GM12878 (cell line): ENCODE results near the gene KLHL24. TPM values are rescaled to one million over a fixed set of nuclear protein-coding genes. Genes with fewer than 3 reads are reported as not detected.

ENCODE experiments used
- ATAC-seq: fragments of 200-7000 bp; cut with Tn5 transposase; 3 replicates; pipeline ENCODE4 v1.9.1; 2020; ENCODE audit warnings: mild to moderate bottlenecking, moderate library complexity
- BruUV-seq: library from RNA; stranded (reverse); fragments of 400-500 nt; replicated peaks from 2 replicates; lab custom pipeline; 2021; lab: Mats Ljungman, UMichigan
- CTCF ChIA-PET: fragments of 300-600 bp; sonication (Branson Sonifier 250); formaldehyde crosslinking; extraction: SDS; loops from one replicate; lab custom pipeline; 2021; ENCODE audit warnings: inconsistent platforms; lab: Yijun Ruan, JAX
- POLR2A ChIA-PET: fragments of 350-600 bp; formaldehyde crosslinking; extraction: SDS; loops from one replicate; lab custom pipeline; 2021; ENCODE audit warnings: inconsistent platforms; lab: Charles Lee
- RAD21 ChIA-PET: fragments of 300-600 bp; sonication (Branson Sonifier 250); formaldehyde crosslinking; loops from one replicate; lab custom pipeline; 2023; ENCODE audit warnings: antibody characterized with exemption; ENCODE audit not compliant: unreplicated experiment; lab: Charles Lee
- SMC1A ChIA-PET: fragments of 300-600 bp; sonication (Branson Sonifier 250); formaldehyde crosslinking; loops from one replicate; lab custom pipeline; 2023; ENCODE audit not compliant: unreplicated experiment, uncharacterized antibody; lab: Charles Lee
- DNase-seq: peaks from one replicate; pipeline ENCODE4 v3.0.0-alpha.2; 2011; ENCODE audit warnings: low read depth, low spot score
- FAIRE-seq: peaks from 3 replicates; lab custom pipeline; 2011; peaks lifted over from hg19 to GRCh38; lab: Jason Lieb, UNC
- H2AFZ ChIP-seq: 2 replicates; pipeline ENCODE4 v1.6.0; 2011; ENCODE audit warnings: low read depth, low read length, control low read depth; ENCODE audit not compliant: control insufficient read depth
- H3K27ac ChIP-seq: 2 replicates; pipeline ENCODE4 v1.5.1; 2011; ENCODE audit warnings: control low read depth; ENCODE audit not compliant: control insufficient read depth, insufficient read depth
- H3K27me3 ChIP-seq, 2 experiments: replicated peaks in 1 of 2; 2 replicates each; pipeline versions ENCODE4 v1.6.0 to v1.6.1; 2011; ENCODE audit warnings: low read length in 1 of 2; ENCODE audit not compliant: control insufficient read depth in 2 of 2, insufficient read depth in 2 of 2
- H3K36me3 ChIP-seq, 2 experiments: 2 replicates each; pipeline ENCODE4 v1.5.1; 2011; ENCODE audit warnings: low read length in 1 of 2; ENCODE audit not compliant: control insufficient read depth in 2 of 2, insufficient read depth in 2 of 2
- H3K4me1 ChIP-seq: 2 replicates; pipeline ENCODE4 v1.6.1; 2011; ENCODE audit warnings: mild to moderate bottlenecking, low read length, moderate library complexity, mixed read lengths; ENCODE audit not compliant: control insufficient read depth, insufficient read depth
- H3K4me2 ChIP-seq: 2 replicates; pipeline ENCODE4 v1.6.0; 2011; ENCODE audit warnings: control low read depth; ENCODE audit not compliant: control insufficient read depth, insufficient read depth
- H3K4me3 ChIP-seq: fragments of 200-600 bp; sonication (generic); 2 replicates; pipeline ENCODE4 v1.5.1; 2016
- H3K79me2 ChIP-seq: 2 replicates; pipeline ENCODE4 v1.6.0; 2011; ENCODE audit warnings: low read length; ENCODE audit not compliant: control insufficient read depth, insufficient read depth
- H3K9ac ChIP-seq: 2 replicates; pipeline ENCODE4 v1.8.0; 2011; ENCODE audit warnings: low read length, control low read depth, mixed read lengths; ENCODE audit not compliant: control insufficient read depth, insufficient read depth
- H3K9me3 ChIP-seq: replicated peaks from 3 replicates; pipeline ENCODE4 v1.5.1; 2011; ENCODE audit warnings: mild to moderate bottlenecking, low read length; ENCODE audit not compliant: control insufficient read depth, insufficient read depth
- H4K20me1 ChIP-seq: 2 replicates; pipeline ENCODE4 v1.6.0; 2011; ENCODE audit not compliant: control insufficient read depth, insufficient read depth
- CBFB ChIP-seq: IDR thresholded peaks from 2 replicates; pipeline ENCODE4 v1.6.1; 2016; ENCODE audit warnings: antibody characterized with exemption, low read depth
- MYB ChIP-seq: fragments of 150-350 bp; IDR thresholded peaks from 2 replicates; pipeline ENCODE4 v1.6.1; 2014; ENCODE audit warnings: mild to moderate bottlenecking, low read depth, low read length, borderline replicate concordance
- PBX3 ChIP-seq: IDR thresholded peaks from 2 replicates; pipeline ENCODE4 v1.6.1; 2011; ENCODE audit warnings: mild to moderate bottlenecking, low read depth, low read length, moderate library complexity; ENCODE audit not compliant: insufficient replicate concordance
- ZNF687 ChIP-seq: fragments of 450-650 bp; IDR thresholded peaks from 2 replicates; pipeline ENCODE4 v1.6.1; 2017; ENCODE audit warnings: mild to moderate bottlenecking, moderate library complexity
- WGBS: methylation state at CpG from one replicate; pipeline ENCODE4 v1.1.6; 2016; ENCODE audit warnings: low lambda C conversion rate; ENCODE audit not compliant: insufficient replicate concordance, insufficient coverage; ENCODE audit errors: missing lambda C conversion rate; 5-methylcytosine and 5-hydroxymethylcytosine counted together
- in situ Hi-C: fragments of 300-500 bp; cut with MboI; formaldehyde crosslinking; loops from 9 replicates; pipeline ENCODE4 v1.14.3; 2018; ENCODE audit warnings: mixed read lengths
- intact Hi-C: fragments of 100-400 bp; cut with micrococcal nuclease; formaldehyde crosslinking; loops from one replicate; pipeline ENCODE4 v1.14.2; 2022; ENCODE audit not compliant: unreplicated experiment
- polyA plus RNA-seq, 11 experiments: library from polyadenylated mRNA; depleted of rRNA in 4 of 11; unstranded in 6 of 11; stranded (reverse) in 5 of 11; fragments of >200 nt; fragmentation: Nextera tagmentation in 4 of 11; fragmentation: Illumina TruSeq in 1 of 11; extraction: Ambion mirVana in 4 of 11; extraction: Trizol in 1 of 11; gene quantifications; 1 replicate in 1 of 11; 2 replicates in 10 of 11; pipeline versions ENCODE4 v1.2.1 to v1.2.3, GENCODE V29; 2011 to 2016; ENCODE audit warnings: inconsistent platforms in 2 of 11, missing spikeins in 2 of 11, low read depth in 1 of 11
- total RNA-seq, 4 experiments: library from RNA; depleted of rRNA in 3 of 4; stranded (reverse); fragments of >200 nt in 3 of 4; fragmentation: Illumina TruSeq in 1 of 4; extraction: Trizol in 1 of 4; gene quantifications; 2 replicates each; pipeline versions ENCODE4 v1.2.1 to v1.2.3, GENCODE V29; 2013 to 2021

KLHL24 gene
- total and polyA plus RNA-seq, 10 of the 15 experiments (the other 5 are each of a cell fraction or from before 2014, with no cell fraction given), result 0.91 to 24.3 (median 5.3) TPM

DNA sequence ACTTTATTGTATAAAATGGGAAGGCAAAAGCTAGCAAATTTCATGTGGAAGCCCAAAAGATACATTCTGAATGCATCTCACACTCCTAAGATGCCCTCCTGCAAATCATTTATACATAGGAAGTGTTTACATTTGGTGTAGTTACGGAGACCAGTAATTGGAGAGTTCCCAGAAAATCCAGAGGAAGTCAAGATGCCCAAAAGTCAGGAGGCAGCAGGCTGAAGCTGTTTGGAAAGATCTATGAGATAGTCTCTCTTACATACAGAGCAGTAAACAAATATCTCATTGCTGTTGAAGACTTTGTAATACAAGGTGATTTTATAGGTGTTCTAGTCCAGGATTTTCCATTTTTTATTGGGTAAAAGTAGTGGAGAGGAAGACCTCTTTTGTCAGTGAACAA is 8.8 kb downstream of the KLHL24 start:
- ChIA-PET POLR2A (interaction anchor here (1.0 kb wide), 1 partner anchor 45 kb away, joined by 3 read pairs; no protein-coding TSS in a partner anchor), CTCF (interaction anchor here (0.6 to 1.5 kb wide), 3 partner anchors 9 to 138 kb away, joined by 3 read pairs; partner anchors contain the start of gene KLHL24), SMC1A (interaction anchor here (0.8 to 1.7 kb wide), 5 partner anchors 8 to 169 kb away, joined by 3 to 5 read pairs (median 4); partner anchors contain the start of gene KLHL24), RAD21 (interaction anchor here (1.2 kb wide), 1 partner anchor 53 kb away, joined by 3 read pairs; the partner anchor contains the start of gene YEATS2)
- no peak for TF ChIP-seq MYB
- no peak for TF ChIP-seq CBFB
- no peak for TF ChIP-seq ZNF687
- no peak for TF ChIP-seq PBX3
- DNase-seq (no peak), ATAC-seq (no peak), FAIRE-seq (no peak)
- Histone ChIP-seq H3K79me2 (no peaks in the 10 kb centered on the region), H3K4me1 (no peaks in the 10 kb centered on the region), H3K36me3 (no peaks in the 10 kb centered on the region), H2AFZ (no peak overlapping the region), H3K9ac (no peak overlapping the region), H3K4me3 (no peak overlapping the region), H3K27me3 (no peaks in the 10 kb centered on the region; a peak in 1 of 4 replicates), H4K20me1 (no peaks in the 10 kb centered on the region), H3K27ac (no peak overlapping the region), H3K9me3 (no peaks in the 10 kb centered on the region), H3K4me2 (no peak overlapping the region)
- in situ Hi-C loops (no loop called here), intact Hi-C loops (no loop called here)
- WGBS, result 93% methylated on average over 1 of the region's 1 CpG
- no TSS peak for BruUV-seq
